Mesodermal cell (in vitro differentiated cells): ENCODE measurements around the gene ZC3H18.

ENCODE experiments used
- H3K27ac ChIP-seq: 2 replicates; pipeline ENCODE4 v1.7.0; 2013; ENCODE audit warnings: mild to moderate bottlenecking, low read depth, low read length, moderate library complexity; ENCODE audit not compliant: severe bottlenecking
- H3K36me3 ChIP-seq: 2 replicates; pipeline ENCODE4 v1.7.1; 2013; ENCODE audit warnings: mild to moderate bottlenecking, low read length, moderate library complexity; ENCODE audit not compliant: control insufficient read depth, insufficient read depth
- H3K4me1 ChIP-seq: one replicate; pipeline ENCODE4 v1.7.1; 2013; ENCODE audit warnings: mild to moderate bottlenecking, low read length; ENCODE audit not compliant: insufficient read depth, control insufficient read depth, poor library complexity, severe bottlenecking
- H3K4me3 ChIP-seq: 2 replicates; pipeline ENCODE4 v1.7.0; 2013; ENCODE audit warnings: low read length, control low read depth, mild to moderate bottlenecking; ENCODE audit not compliant: insufficient read depth, poor library complexity, severe bottlenecking; ENCODE audit errors: extremely low read depth
- H3K9me3 ChIP-seq: 2 replicates; pipeline ENCODE4 v1.7.1; 2013; ENCODE audit warnings: mild to moderate bottlenecking, low read length, moderate library complexity; ENCODE audit not compliant: control insufficient read depth
- WGBS, 2 experiments: methylation state at CpG; one replicate each; pipeline ENCODE4 v1.1.5; 2013; ENCODE audit warnings: missing lambda C conversion rate in 2 of 2; ENCODE audit not compliant: insufficient coverage in 2 of 2; 5-methylcytosine and 5-hydroxymethylcytosine counted together

The ZC3H18 gene

DNA sequence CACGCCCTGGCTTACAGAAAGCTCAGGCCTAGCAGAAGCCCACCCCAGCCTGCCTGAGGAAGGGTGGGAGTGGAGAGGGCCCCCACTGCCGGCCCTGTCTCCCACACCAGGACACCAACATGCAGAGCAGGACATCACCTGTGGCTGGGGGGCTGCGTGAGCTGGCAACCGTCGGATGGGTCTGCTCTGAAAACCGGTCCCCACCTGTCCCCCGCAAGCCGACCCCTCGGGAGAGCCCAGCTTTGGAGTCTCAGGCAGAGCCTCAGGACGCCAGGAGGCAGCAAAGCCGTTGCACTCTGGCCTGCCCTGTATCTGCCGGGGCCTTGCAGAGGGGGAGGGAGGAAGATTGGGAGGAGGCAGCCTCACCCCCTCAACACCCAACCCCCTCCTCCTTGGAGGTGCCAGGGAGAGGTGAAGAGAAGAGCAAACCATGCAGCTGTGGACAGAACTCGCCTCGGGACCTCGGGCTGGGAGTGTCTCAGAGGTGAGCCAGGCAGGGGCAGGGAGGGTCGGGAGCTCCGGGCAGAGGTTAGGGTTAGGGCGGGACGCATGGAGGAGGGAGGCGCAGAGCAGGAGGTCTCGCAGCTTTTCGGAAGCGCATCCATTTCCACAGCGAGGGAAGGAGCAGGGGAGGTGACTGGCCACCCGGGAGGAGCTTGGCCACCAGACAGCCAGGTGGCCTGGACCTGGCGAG lies 30.4 kb upstream of the ZC3H18 start:
- H3K4me3 ChIP-seq = no peak overlapping the region
- H3K27ac ChIP-seq = no peak overlapping the region
- peaks cover 6% of the 10 kb centered on the region for H3K4me1 ChIP-seq
- 63 to 75% methylated on average over 19 to 23 of the region's 26 CpGs for WGBS, 2 experiments
- peaks cover 16% of the 10 kb centered on the region for H3K9me3 ChIP-seq
- peaks cover 4% of the 10 kb centered on the region for H3K36me3 ChIP-seq

DNA sequence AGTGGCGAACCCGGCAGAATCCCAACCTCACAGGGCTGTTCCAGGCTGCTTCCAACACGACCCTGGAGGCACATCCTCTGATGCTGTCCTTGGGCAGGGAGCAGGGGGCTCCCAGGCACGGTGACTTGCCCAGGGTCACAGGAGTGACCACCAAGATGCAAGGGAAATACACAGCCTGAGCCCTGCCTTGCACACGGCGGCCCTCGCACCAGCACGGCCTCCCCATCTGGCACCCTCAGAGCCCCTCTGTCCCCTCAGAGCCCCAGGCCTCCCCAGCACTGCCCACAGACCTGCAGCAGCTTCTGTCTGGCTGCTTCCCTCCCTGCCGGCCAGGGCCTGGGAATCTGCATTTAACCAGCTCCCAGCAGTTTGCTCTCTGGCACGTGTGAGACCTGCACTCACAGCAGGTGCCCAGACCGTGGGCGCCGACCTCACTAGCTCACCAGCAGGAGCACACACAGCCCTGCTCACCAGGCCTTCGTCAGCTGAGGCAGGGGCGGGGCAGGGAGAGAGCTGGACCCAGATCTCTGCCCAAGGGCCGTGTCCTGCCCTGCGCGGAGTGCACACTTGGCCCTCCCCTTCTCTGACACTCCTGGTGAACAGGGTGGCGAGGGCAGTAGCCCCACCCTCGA lies 29.7 kb upstream of the ZC3H18 start:
- Histone ChIP-seq H3K27ac (no peak overlapping the region), H3K4me1 (no peaks in the 10 kb centered on the region), H3K36me3 (peaks cover under 1% of the 10 kb centered on the region), H3K4me3 (no peak overlapping the region), H3K9me3 (peaks cover 16% of the 10 kb centered on the region)
- 54 to 71% methylated on average over 10 to 17 of the region's 20 CpGs for WGBS, 2 experiments

GRCh38 chr16:88541831-88542616 lies 28.2 kb upstream of the ZC3H18 start:
- no peaks in the 10 kb centered on the region for H3K36me3 ChIP-seq
- no peaks in the 10 kb centered on the region for H3K4me1 ChIP-seq
- WGBS, 2 experiments = 64 to 77% methylated on average over 10 to 13 of the region's 15 CpGs
- peaks cover 16% of the 10 kb centered on the region for H3K9me3 ChIP-seq
- H3K27ac ChIP-seq = no peak overlapping the region
- H3K4me3 ChIP-seq = no peak overlapping the region

DNA sequence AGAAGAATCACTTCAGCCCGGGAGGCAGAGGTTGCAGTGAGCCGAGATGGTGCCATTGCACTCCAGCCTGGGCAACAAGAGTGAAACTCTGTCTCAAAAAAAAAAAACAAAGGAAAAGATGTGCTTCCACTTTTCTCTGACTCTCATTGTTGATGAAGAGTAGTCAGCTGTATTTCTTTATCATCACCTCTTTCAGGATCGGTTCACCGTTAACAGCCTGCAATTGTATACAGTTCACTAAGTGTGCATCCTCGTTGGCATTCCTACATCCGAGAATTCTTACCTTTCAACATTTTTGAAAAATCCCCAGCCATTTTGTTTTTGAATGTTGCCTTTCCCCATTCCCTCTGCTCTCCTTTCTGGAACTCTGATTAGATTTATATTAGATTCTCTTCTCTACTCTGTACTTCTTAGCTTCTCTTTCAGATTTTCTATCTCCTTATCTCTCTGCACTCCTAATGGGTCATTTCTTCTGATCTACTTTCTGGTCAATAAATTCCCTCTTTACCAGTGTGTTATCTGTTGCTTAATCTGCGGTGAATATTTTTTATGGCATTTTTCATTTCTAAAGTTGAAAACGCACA lies 26.9 kb upstream of the ZC3H18 start:
- Histone ChIP-seq H3K36me3 (no peaks in the 10 kb centered on the region), H3K4me3 (no peak overlapping the region), H3K9me3 (peaks cover 16% of the 10 kb centered on the region), H3K4me1 (no peaks in the 10 kb centered on the region), H3K27ac (no peak overlapping the region)
- WGBS, 2 experiments = 62 to 68% methylated on average over 5 to 7 of the region's 8 CpGs

- H3K9me3 ChIP-seq = peaks cover 16% of the 10 kb centered on the region
- H3K4me1 ChIP-seq = no peaks in the 10 kb centered on the region
- no peak overlapping the region for H3K4me3 ChIP-seq
- H3K36me3 ChIP-seq = no peaks in the 10 kb centered on the region
- 60 to 64% methylated on average over 3 to 5 of the region's 7 CpGs for WGBS, 2 experiments
- no peak overlapping the region for H3K27ac ChIP-seq
Measured at GRCh38 chr16:88545781-88546180, 24.4 kb upstream of the ZC3H18 start.

GRCh38 chr16:88548131-88548874 lies 21.9 kb upstream of the ZC3H18 start:
- WGBS, 2 experiments = 79% methylated on average over 13 to 15 of the region's 15 CpGs
- no peak overlapping the region for H3K4me3 ChIP-seq
- no peaks in the 10 kb centered on the region for H3K36me3 ChIP-seq
- no peaks in the 10 kb centered on the region for H3K4me1 ChIP-seq
- peaks cover 7% of the 10 kb centered on the region for H3K9me3 ChIP-seq
- H3K27ac ChIP-seq = no peak overlapping the region

- 77 to 90% methylated on average over 13 of the region's 13 CpGs for WGBS, 2 experiments
- H3K9me3 ChIP-seq = peaks cover under 1% of the 10 kb centered on the region
Measured at GRCh38 chr16:88548985-88549384, 21.2 kb upstream of the ZC3H18 start.

GRCh38 chr16:88549671-88550245 lies 20.4 kb upstream of the ZC3H18 start:
- WGBS, 2 experiments = 76 to 85% methylated on average over 9 to 10 of the region's 12 CpGs
- H3K36me3 ChIP-seq = no peaks in the 10 kb centered on the region
- no peaks in the 10 kb centered on the region for H3K4me1 ChIP-seq
- no peak overlapping the region for H3K4me3 ChIP-seq
- H3K9me3 ChIP-seq = no peaks in the 10 kb centered on the region
- no peak overlapping the region for H3K27ac ChIP-seq

More at GRCh38 chr16:88548985-88549384, 21.2 kb upstream of the ZC3H18 start:
- Histone ChIP-seq H3K36me3 (no peaks in the 10 kb centered on the region), H3K4me1 (no peaks in the 10 kb centered on the region), H3K27ac (no peak overlapping the region), H3K4me3 (no peak overlapping the region)

- Histone ChIP-seq H3K4me3 (no peak overlapping the region), H3K4me1 (no peaks in the 10 kb centered on the region), H3K9me3 (no peaks in the 10 kb centered on the region), H3K36me3 (no peaks in the 10 kb centered on the region), H3K27ac (no peak overlapping the region)
- WGBS, 2 experiments = 83 to 85% methylated on average over 13 to 15 of the region's 16 CpGs
Measured at GRCh38 chr16:88550246-88550661, 19.9 kb upstream of the ZC3H18 start.

DNA sequence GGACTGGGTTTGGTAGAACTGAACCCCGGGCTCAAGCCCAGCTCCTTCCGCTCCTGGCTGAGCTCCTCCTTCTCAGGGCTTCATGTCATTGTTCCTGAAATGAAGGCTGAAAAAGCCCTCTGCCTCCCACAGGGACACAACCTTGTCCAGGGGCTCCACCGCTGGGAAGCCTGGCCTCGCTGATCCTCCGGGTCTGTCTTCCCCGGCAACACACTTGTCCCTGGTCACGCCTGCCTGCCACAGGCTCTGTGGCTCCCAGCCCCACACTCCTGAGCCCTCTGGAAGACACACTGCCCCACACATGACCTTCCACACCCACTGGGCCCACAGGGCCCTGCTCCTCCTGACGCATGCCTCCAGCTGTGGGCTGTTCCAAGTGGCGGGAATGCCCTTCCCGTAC lies 18.0 kb upstream of the ZC3H18 start:
- no peaks in the 10 kb centered on the region for H3K9me3 ChIP-seq
- H3K4me3 ChIP-seq = no peak overlapping the region
- no peak overlapping the region for H3K27ac ChIP-seq
- H3K36me3 ChIP-seq = no peaks in the 10 kb centered on the region
- 83 to 91% methylated on average over 9 to 10 of the region's 10 CpGs for WGBS, 2 experiments
- H3K4me1 ChIP-seq = no peaks in the 10 kb centered on the region
